Right lobe of liver (tissue), 4 donors: ENCODE results near the gene LGI2.

Experiments
- POLR2A ChIP-seq: fragments of 450-650 bp; IDR thresholded peaks from one replicate; pipeline ENCODE4 v1.6.1; 2017; ENCODE audit warnings: antibody characterized with exemption, mild to moderate bottlenecking
- TF ChIP-seq, protein P1 (sequence below), 4 donors: fragments of 200-600 bp in 3 of 4; fragments of 450-650 bp in 1 of 4; IDR thresholded peaks; one replicate each; pipeline versions ENCODE4 v1.5.1 to v1.8.0; 2016 to 2022; ENCODE audit warnings: antibody characterized with exemption in 4 of 4, mild to moderate bottlenecking in 2 of 4
- donor health status: DM: no; HTN: no; CAD: no.
- donor health status: DM: no; HTN: no; CAD: no.
- donor health status: DM: no; HTN: yes; CAD: no.

DNA sequence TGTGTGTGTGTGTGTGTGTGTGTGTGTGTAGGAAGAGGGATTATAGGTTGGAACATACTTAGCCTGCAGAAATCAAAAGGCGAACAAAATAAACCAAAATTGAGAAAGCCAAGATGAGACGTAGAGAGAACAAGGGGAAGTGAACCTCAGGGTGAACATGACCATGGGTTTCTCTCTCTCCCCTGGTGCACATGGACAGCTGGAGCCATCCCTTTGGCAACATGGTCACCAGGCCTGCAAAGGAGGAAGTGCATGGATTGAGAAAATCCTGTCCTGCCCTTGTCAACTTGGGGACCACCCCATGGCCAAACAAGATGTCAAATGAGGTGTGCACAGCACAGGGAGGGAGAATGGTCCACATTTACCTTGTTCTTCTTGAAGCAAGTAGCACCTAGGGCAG, 23.1 kb downstream of the LGI2 start:
- no peak for TF ChIP-seq POLR2A
- TF ChIP-seq, protein P1, sequence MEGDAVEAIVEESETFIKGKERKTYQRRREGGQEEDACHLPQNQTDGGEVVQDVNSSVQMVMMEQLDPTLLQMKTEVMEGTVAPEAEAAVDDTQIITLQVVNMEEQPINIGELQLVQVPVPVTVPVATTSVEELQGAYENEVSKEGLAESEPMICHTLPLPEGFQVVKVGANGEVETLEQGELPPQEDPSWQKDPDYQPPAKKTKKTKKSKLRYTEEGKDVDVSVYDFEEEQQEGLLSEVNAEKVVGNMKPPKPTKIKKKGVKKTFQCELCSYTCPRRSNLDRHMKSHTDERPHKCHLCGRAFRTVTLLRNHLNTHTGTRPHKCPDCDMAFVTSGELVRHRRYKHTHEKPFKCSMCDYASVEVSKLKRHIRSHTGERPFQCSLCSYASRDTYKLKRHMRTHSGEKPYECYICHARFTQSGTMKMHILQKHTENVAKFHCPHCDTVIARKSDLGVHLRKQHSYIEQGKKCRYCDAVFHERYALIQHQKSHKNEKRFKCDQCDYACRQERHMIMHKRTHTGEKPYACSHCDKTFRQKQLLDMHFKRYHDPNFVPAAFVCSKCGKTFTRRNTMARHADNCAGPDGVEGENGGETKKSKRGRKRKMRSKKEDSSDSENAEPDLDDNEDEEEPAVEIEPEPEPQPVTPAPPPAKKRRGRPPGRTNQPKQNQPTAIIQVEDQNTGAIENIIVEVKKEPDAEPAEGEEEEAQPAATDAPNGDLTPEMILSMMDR (IDR thresholded peaks at IDR 0.05) = no peak
